Measurements from ENCODE around the gene DNAJC8. TPM values are rescaled to one million over a fixed set of nuclear protein-coding genes. Genes with fewer than 3 reads are reported as not detected.

Gene DNAJC8
- total and polyA plus RNA-seq, 10 of the 15 experiments (the other 5 are each of a cell fraction or from before 2014, with no cell fraction given): 91.2 to 296 (median 152) TPM

DNA sequence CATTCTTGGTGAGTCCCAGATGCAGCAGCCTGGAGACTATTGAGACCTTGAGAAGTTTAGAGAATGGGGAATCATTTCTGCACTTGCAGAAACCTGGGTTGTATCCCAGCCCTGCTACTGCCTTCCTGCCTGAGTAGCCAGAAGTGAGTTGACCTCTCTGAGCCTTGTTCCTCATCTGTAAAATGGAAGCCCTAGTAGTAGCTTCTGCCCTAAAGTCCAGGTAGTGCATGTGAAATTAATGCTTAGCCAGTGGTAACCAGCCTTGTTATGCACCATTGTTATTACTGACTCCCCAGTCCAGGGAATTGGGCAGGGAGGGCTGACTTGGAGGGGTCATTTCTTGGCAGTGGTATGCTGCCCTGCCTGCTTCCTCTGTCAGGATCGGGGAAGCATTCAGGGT is 32.1 kb upstream of the DNAJC8 start:
- in situ Hi-C loops (cut with MboI) (no loop called here), intact Hi-C loops (cut with micrococcal nuclease; ENCODE audit: unreplicated experiment) (no loop called here)
- H3K79me2 ChIP-seq (ENCODE audit: control insufficient read depth, insufficient read depth, low read length): peaks cover 32% of the 10 kb centered on the region
- no peak overlapping the region for H3K4me3 ChIP-seq
- H3K9ac ChIP-seq (ENCODE audit: control insufficient read depth, insufficient read depth, low read length): no peak overlapping the region
- no peaks in the 10 kb centered on the region for H3K27me3 ChIP-seq (replicated peaks in 1 of 2; ENCODE audit: control insufficient read depth in 2 of 2, insufficient read depth in 2 of 2, low read length in 1 of 2)
- POLR2A ChIA-PET: interaction anchor here (0.6 kb wide), 1 partner anchor 165 kb away, joined by 3 read pairs; no protein-coding TSS in a partner anchor
- FAIRE-seq (no peak), ATAC-seq (peak; percentile 11; the same call in 2 of the 3 replicates), DNase-seq (ENCODE audit: low read depth, low spot score) (no peak)
- no peaks in the 10 kb centered on the region; a peak in 1 of 4 replicates for H3K36me3 ChIP-seq (ENCODE audit: control insufficient read depth in 2 of 2, insufficient read depth in 2 of 2, low read length in 1 of 2)
- RAD21 ChIA-PET (ENCODE audit: unreplicated experiment): interaction anchor here (0.6 kb wide), 1 partner anchor 250 kb away, joined by 3 read pairs; no protein-coding TSS in a partner anchor
- H3K27ac ChIP-seq (ENCODE audit: control insufficient read depth, insufficient read depth): no peak overlapping the region
- CTCF ChIA-PET: interaction anchor here (3.0 kb wide), 1 partner anchor 16 kb away, joined by 24 read pairs; no protein-coding TSS in a partner anchor
- H3K4me2 ChIP-seq (ENCODE audit: control insufficient read depth, insufficient read depth): no peak overlapping the region
- SMC1A ChIA-PET (ENCODE audit: uncharacterized antibody, unreplicated experiment): interaction anchor here (0.6 to 1.6 kb wide), 2 partner anchors 16 to 246 kb away, joined by 3 to 4 read pairs; no protein-coding TSS in a partner anchor
- no peaks in the 10 kb centered on the region for H3K4me1 ChIP-seq (ENCODE audit: control insufficient read depth, insufficient read depth, low read length)
- H4K20me1 ChIP-seq (ENCODE audit: control insufficient read depth, insufficient read depth): 0 out of 2 replicates have a peak, but pooled peaks cover 4% of the 10 kb centered on the region
- no peaks in the 10 kb centered on the region for H3K9me3 ChIP-seq (replicated peaks; ENCODE audit: control insufficient read depth, insufficient read depth, low read length)
- H2AFZ ChIP-seq (ENCODE audit: control insufficient read depth, low read depth, low read length): no peak overlapping the region
- 100% methylated on average over 1 of the region's 1 CpG for WGBS (ENCODE audit: insufficient coverage, insufficient replicate concordance, low lambda C conversion rate, missing lambda C conversion rate)
- BruUV-seq (replicated peaks): no TSS peak
- no peak for TF ChIP-seq CREM (IDR thresholded peaks at IDR 0.05; ENCODE audit: low read depth)
- TF ChIP-seq CBFB (IDR thresholded peaks at IDR 0.05; ENCODE audit: low read depth): no peak
- TF ChIP-seq, protein P1, sequence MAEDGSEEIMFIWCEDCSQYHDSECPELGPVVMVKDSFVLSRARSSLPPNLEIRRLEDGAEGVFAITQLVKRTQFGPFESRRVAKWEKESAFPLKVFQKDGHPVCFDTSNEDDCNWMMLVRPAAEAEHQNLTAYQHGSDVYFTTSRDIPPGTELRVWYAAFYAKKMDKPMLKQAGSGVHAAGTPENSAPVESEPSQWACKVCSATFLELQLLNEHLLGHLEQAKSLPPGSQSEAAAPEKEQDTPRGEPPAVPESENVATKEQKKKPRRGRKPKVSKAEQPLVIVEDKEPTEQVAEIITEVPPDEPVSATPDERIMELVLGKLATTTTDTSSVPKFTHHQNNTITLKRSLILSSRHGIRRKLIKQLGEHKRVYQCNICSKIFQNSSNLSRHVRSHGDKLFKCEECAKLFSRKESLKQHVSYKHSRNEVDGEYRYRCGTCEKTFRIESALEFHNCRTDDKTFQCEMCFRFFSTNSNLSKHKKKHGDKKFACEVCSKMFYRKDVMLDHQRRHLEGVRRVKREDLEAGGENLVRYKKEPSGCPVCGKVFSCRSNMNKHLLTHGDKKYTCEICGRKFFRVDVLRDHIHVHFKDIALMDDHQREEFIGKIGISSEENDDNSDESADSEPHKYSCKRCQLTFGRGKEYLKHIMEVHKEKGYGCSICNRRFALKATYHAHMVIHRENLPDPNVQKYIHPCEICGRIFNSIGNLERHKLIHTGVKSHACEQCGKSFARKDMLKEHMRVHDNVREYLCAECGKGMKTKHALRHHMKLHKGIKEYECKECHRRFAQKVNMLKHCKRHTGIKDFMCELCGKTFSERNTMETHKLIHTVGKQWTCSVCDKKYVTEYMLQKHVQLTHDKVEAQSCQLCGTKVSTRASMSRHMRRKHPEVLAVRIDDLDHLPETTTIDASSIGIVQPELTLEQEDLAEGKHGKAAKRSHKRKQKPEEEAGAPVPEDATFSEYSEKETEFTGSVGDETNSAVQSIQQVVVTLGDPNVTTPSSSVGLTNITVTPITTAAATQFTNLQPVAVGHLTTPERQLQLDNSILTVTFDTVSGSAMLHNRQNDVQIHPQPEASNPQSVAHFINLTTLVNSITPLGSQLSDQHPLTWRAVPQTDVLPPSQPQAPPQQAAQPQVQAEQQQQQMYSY (CRISPR knock-in tag; IDR thresholded peaks at IDR 0.05): no peak
- TF ChIP-seq ZNF622 (IDR thresholded peaks at IDR 0.05): no peak
- TF ChIP-seq SIX5 (IDR thresholded peaks at IDR 0.05; ENCODE audit: low read depth, low read length, severe bottlenecking): no peak
- TF ChIP-seq RUNX3 (IDR thresholded peaks at IDR 0.05; ENCODE audit: low read length): no peak
- TF ChIP-seq, protein P2, sequence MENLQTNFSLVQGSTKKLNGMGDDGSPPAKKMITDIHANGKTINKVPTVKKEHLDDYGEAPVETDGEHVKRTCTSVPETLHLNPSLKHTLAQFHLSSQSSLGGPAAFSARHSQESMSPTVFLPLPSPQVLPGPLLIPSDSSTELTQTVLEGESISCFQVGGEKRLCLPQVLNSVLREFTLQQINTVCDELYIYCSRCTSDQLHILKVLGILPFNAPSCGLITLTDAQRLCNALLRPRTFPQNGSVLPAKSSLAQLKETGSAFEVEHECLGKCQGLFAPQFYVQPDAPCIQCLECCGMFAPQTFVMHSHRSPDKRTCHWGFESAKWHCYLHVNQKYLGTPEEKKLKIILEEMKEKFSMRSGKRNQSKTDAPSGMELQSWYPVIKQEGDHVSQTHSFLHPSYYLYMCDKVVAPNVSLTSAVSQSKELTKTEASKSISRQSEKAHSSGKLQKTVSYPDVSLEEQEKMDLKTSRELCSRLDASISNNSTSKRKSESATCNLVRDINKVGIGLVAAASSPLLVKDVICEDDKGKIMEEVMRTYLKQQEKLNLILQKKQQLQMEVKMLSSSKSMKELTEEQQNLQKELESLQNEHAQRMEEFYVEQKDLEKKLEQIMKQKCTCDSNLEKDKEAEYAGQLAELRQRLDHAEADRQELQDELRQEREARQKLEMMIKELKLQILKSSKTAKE (IDR thresholded peaks at IDR 0.05; ENCODE audit: low read depth, poor library complexity, severe bottlenecking): no peak
- TF ChIP-seq EGR1 (IDR thresholded peaks at IDR 0.05; ENCODE audit: borderline replicate concordance in 1 of 2, low read depth in 2 of 2, low read length in 2 of 2): no peak
- no peak for TF ChIP-seq IKZF1 (conservative IDR thresholded peaks at IDR 0.05)
- TF ChIP-seq, protein P3, sequence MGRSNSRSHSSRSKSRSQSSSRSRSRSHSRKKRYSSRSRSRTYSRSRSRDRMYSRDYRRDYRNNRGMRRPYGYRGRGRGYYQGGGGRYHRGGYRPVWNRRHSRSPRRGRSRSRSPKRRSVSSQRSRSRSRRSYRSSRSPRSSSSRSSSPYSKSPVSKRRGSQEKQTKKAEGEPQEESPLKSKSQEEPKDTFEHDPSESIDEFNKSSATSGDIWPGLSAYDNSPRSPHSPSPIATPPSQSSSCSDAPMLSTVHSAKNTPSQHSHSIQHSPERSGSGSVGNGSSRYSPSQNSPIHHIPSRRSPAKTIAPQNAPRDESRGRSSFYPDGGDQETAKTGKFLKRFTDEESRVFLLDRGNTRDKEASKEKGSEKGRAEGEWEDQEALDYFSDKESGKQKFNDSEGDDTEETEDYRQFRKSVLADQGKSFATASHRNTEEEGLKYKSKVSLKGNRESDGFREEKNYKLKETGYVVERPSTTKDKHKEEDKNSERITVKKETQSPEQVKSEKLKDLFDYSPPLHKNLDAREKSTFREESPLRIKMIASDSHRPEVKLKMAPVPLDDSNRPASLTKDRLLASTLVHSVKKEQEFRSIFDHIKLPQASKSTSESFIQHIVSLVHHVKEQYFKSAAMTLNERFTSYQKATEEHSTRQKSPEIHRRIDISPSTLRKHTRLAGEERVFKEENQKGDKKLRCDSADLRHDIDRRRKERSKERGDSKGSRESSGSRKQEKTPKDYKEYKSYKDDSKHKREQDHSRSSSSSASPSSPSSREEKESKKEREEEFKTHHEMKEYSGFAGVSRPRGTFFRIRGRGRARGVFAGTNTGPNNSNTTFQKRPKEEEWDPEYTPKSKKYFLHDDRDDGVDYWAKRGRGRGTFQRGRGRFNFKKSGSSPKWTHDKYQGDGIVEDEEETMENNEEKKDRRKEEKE (IDR thresholded peaks at IDR 0.05): no peak
- no peak for TF ChIP-seq SMAD5 (IDR thresholded peaks at IDR 0.05; ENCODE audit: low read depth)
- TF ChIP-seq, protein P4, sequence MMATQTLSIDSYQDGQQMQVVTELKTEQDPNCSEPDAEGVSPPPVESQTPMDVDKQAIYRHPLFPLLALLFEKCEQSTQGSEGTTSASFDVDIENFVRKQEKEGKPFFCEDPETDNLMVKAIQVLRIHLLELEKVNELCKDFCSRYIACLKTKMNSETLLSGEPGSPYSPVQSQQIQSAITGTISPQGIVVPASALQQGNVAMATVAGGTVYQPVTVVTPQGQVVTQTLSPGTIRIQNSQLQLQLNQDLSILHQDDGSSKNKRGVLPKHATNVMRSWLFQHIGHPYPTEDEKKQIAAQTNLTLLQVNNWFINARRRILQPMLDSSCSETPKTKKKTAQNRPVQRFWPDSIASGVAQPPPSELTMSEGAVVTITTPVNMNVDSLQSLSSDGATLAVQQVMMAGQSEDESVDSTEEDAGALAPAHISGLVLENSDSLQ (IDR thresholded peaks at IDR 0.05): no peak
- no peak for TF ChIP-seq ATF7 (IDR thresholded peaks at IDR 0.05; ENCODE audit: low read depth)
- no peak for TF ChIP-seq RAD21 (IDR thresholded peaks at IDR 0.05; ENCODE audit: insufficient read depth, low read depth, low read length)

Data from GM12878 (cell line).